ENCODE measurements around the gene LPP.

LPP gene

GRCh38 chr3:188390775-188391443 is 237.0 kb downstream of the LPP start:
- Histone ChIP-seq H3K36me3 (ENCODE audit: control insufficient read depth, low read depth, low read length) (no peaks in the 10 kb centered on the region), H3K27ac (ENCODE audit: low read length) (no peak overlapping the region), H3K4me3 (ENCODE audit: low read length) (no peak overlapping the region), H3K27me3 (ENCODE audit: control insufficient read depth, insufficient read depth, low read length) (no peaks in the 10 kb centered on the region), H3K9ac (ENCODE audit: low read length) (no peak overlapping the region), H3K4me1 (ENCODE audit: control insufficient read depth, low read depth, low read length) (no peaks in the 10 kb centered on the region), H3K9me3 (ENCODE audit: control insufficient read depth, low read depth, low read length) (no peaks in the 10 kb centered on the region)

DNA sequence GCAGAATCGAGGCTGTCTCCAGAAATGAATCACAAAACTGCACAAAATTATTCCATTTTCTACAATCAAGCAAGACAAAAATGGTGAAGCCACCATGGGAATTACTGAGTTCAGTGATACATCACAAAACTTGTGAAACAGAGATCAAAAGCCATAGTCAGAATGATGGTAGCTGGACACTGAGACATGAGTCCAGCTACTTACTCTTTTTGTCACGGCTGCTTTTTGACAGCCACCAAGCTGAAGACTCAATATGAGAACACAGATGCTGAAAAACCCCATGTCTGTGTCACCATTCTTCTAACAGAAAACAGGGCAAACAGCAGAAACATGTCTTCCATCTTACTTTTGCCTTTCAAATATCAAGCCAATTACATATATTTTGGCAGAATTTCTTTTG is 237.6 kb downstream of the LPP start:
- H3K27me3 ChIP-seq (ENCODE audit: control insufficient read depth, insufficient read depth, low read length), result no peaks in the 10 kb centered on the region
- no peak overlapping the region for H3K9ac ChIP-seq (ENCODE audit: low read length)
- H3K4me3 ChIP-seq (ENCODE audit: low read length), result no peak overlapping the region
- no peaks in the 10 kb centered on the region for H3K9me3 ChIP-seq (ENCODE audit: control insufficient read depth, low read depth, low read length)
- no peaks in the 10 kb centered on the region for H3K36me3 ChIP-seq (ENCODE audit: control insufficient read depth, low read depth, low read length)
- no peaks in the 10 kb centered on the region for H3K4me1 ChIP-seq (ENCODE audit: control insufficient read depth, low read depth, low read length)
- H3K27ac ChIP-seq (ENCODE audit: low read length), result no peak overlapping the region

DNA sequence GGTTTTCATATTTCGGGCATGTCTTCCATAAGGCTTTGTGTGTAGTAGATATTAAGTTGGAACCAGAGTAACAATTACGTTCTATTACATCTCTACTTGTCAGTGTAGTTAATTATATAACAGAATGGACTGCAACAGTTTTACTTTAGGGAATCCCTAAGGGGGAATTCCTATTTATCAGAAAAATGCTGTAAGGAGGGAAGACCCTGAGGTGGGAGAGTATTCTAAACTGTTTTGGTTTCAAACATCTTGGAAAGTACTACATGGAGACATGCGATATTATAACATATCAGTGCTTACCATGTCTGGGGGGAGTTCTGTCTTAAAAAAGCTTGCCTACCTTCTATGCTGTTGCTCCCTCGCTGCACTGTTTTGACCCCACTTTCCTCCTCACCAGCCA is 238.1 kb downstream of the LPP start:
- no peaks in the 10 kb centered on the region for H3K36me3 ChIP-seq (ENCODE audit: control insufficient read depth, low read depth, low read length)
- H3K4me3 ChIP-seq (ENCODE audit: low read length), result no peak overlapping the region
- no peak overlapping the region for H3K9ac ChIP-seq (ENCODE audit: low read length)
- H3K9me3 ChIP-seq (ENCODE audit: control insufficient read depth, low read depth, low read length), result no peaks in the 10 kb centered on the region
- H3K4me1 ChIP-seq (ENCODE audit: control insufficient read depth, low read depth, low read length), result peaks cover 4% of the 10 kb centered on the region
- H3K27ac ChIP-seq (ENCODE audit: low read length), result no peak overlapping the region
- H3K27me3 ChIP-seq (ENCODE audit: control insufficient read depth, insufficient read depth, low read length), result no peaks in the 10 kb centered on the region

- Histone ChIP-seq H3K4me3 (ENCODE audit: low read length) (no peak overlapping the region), H3K36me3 (ENCODE audit: control insufficient read depth, low read depth, low read length) (no peaks in the 10 kb centered on the region), H3K9me3 (ENCODE audit: control insufficient read depth, low read depth, low read length) (no peaks in the 10 kb centered on the region), H3K27ac (ENCODE audit: low read length) (no peak overlapping the region), H3K9ac (ENCODE audit: low read length) (no peak overlapping the region), H3K27me3 (ENCODE audit: control insufficient read depth, insufficient read depth, low read length) (no peaks in the 10 kb centered on the region), H3K4me1 (ENCODE audit: control insufficient read depth, low read depth, low read length) (peaks cover 6% of the 10 kb centered on the region)
These were observed 240.7 kb downstream of the LPP start for GRCh38 chr3:188394623-188395022.

DNA sequence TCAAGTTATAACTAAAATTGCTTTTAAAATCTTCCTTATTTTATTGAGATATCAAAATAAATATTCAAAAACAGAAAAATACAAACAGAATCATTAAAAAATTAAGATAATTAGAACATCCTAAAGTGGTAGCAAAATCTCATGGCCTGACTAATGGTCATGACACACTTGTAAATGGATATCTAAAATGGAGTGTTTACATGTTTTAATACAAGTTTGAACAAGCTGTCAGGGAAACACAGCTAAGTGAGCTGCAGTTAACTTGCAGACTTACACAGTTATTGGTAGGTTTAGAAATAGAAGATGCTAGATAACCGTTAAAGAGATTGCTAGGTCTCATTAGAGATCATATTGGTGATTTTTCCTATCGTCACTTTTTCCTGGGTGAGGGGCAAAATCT is 242.3 kb downstream of the LPP start:
- peaks cover 6% of the 10 kb centered on the region for H3K4me1 ChIP-seq (ENCODE audit: control insufficient read depth, low read depth, low read length)
- H3K9ac ChIP-seq (ENCODE audit: low read length), result no peak overlapping the region
- H3K4me3 ChIP-seq (ENCODE audit: low read length), result no peak overlapping the region
- H3K9me3 ChIP-seq (ENCODE audit: control insufficient read depth, low read depth, low read length), result no peaks in the 10 kb centered on the region
- no peaks in the 10 kb centered on the region for H3K36me3 ChIP-seq (ENCODE audit: control insufficient read depth, low read depth, low read length)
- no peaks in the 10 kb centered on the region for H3K27me3 ChIP-seq (ENCODE audit: control insufficient read depth, insufficient read depth, low read length)
- no peak overlapping the region for H3K27ac ChIP-seq (ENCODE audit: low read length)

DNA sequence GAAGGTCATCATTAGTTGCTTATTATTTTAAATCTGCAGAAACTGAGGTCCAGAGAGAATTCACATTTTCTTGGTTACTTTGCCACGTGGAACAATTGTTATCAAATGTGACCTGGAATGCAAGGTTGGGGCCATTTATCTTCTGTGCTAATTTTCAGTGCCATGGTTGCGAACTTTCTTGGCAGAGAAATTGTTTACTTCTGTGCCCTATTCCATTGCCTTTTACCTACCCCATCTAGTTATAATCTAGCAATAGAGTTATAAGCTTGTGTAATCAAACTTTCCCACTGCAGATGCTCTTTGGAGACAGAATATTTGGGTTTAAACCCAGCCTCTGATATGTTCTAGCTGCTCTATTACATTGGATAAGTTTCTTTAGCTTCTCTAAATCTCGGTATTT is 242.9 kb downstream of the LPP start:
- Histone ChIP-seq H3K27ac (ENCODE audit: low read length) (no peak overlapping the region), H3K4me1 (ENCODE audit: control insufficient read depth, low read depth, low read length) (peaks cover 6% of the 10 kb centered on the region), H3K4me3 (ENCODE audit: low read length) (no peak overlapping the region), H3K27me3 (ENCODE audit: control insufficient read depth, insufficient read depth, low read length) (no peaks in the 10 kb centered on the region), H3K36me3 (ENCODE audit: control insufficient read depth, low read depth, low read length) (no peaks in the 10 kb centered on the region), H3K9ac (ENCODE audit: low read length) (no peak overlapping the region), H3K9me3 (ENCODE audit: control insufficient read depth, low read depth, low read length) (no peaks in the 10 kb centered on the region)

DNA sequence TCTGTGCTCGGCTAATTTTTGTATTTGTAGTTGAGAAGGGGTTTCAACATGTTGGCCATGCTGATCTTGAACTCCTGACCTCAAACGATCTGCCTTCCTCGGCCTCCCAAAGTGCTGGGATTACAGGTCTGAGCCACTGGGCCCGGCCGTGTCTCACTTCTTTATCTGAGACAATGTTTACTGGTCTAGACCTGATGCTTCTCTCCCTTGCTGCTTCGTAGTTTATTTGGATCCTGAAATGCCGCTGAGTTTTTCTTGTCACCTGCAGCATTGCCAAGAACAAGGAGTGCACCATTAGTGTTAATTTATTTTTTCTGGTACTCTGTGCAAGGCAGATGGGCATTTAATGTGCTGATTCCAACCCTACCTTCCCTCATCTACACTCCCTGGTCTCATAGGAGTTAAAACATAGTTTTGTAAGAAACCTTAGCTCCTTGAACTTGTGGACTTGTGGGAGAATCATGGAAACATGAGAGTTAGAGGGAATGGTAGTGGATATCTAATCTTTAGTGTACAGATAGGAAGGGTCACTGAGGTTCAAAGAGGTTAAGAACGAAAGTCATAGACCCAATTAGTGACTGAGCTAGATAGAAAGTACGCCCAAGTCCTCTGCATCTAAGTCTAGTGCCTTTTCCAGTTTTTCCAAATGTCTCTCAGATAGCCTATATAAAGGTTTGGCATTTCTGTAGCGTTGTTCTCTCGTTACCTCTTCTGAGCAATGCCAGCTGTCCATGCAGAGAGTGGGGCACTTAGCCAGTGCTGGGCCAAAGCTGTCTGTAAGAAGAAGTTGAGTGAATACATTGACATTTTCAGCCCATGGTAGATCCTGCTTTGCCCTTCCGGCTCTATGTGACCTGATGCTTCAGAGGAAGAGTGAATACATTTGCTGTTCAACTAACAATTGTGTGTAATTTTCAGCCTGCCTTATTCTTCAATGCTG is 244.1 kb downstream of the LPP start:
- Histone ChIP-seq H3K9me3 (ENCODE audit: control insufficient read depth, low read depth, low read length) (no peaks in the 10 kb centered on the region), H3K27ac (ENCODE audit: low read length) (no peak overlapping the region), H3K4me1 (ENCODE audit: control insufficient read depth, low read depth, low read length) (peaks cover 6% of the 10 kb centered on the region), H3K4me3 (ENCODE audit: low read length) (no peak overlapping the region), H3K36me3 (ENCODE audit: control insufficient read depth, low read depth, low read length) (no peaks in the 10 kb centered on the region), H3K9ac (ENCODE audit: low read length) (no peak overlapping the region), H3K27me3 (ENCODE audit: control insufficient read depth, insufficient read depth, low read length) (no peaks in the 10 kb centered on the region)

DNA sequence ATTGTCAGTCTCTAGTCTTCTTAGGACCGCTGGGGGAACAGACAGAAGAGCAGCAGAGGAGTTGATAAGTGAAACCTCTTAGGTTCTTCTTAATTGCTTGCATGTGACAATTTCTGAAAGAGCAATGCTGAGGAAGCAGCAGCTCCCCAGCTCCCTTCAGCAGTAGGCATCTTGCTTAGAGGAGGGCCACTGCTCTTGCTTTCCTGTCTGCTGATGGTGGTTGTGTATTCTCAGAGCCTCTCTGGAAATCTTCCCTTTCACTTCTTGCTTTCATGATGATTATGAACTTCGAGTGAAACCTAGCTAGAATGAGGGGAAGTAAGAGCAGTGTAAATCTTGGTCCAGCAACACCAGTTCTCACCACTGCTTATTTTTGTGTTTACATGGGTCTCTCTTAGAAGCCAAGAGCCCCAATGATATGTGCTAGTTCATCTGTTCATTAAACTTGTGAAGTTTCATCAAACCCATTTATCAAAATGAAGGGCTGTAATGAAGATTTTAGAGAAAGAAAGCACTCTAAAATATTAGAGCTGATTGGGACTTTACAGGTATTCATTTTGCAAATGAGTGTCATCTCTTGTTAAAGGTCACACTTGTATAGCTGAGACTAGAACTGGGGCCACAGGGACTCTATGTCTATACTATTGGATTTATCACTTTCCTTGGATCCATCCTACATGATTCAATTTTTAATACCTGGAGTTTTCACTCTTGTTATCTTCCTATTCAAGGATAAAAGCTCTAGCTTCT is 246.7 kb downstream of the LPP start:
- H3K9me3 ChIP-seq (ENCODE audit: control insufficient read depth, low read depth, low read length), result no peaks in the 10 kb centered on the region
- H3K27ac ChIP-seq (ENCODE audit: low read length), result no peak overlapping the region
- no peak overlapping the region for H3K9ac ChIP-seq (ENCODE audit: low read length)
- H3K27me3 ChIP-seq (ENCODE audit: control insufficient read depth, insufficient read depth, low read length), result no peaks in the 10 kb centered on the region
- no peaks in the 10 kb centered on the region for H3K36me3 ChIP-seq (ENCODE audit: control insufficient read depth, low read depth, low read length)
- H3K4me3 ChIP-seq (ENCODE audit: low read length), result no peak overlapping the region
- H3K4me1 ChIP-seq (ENCODE audit: control insufficient read depth, low read depth, low read length), result peaks cover 6% of the 10 kb centered on the region

DNA sequence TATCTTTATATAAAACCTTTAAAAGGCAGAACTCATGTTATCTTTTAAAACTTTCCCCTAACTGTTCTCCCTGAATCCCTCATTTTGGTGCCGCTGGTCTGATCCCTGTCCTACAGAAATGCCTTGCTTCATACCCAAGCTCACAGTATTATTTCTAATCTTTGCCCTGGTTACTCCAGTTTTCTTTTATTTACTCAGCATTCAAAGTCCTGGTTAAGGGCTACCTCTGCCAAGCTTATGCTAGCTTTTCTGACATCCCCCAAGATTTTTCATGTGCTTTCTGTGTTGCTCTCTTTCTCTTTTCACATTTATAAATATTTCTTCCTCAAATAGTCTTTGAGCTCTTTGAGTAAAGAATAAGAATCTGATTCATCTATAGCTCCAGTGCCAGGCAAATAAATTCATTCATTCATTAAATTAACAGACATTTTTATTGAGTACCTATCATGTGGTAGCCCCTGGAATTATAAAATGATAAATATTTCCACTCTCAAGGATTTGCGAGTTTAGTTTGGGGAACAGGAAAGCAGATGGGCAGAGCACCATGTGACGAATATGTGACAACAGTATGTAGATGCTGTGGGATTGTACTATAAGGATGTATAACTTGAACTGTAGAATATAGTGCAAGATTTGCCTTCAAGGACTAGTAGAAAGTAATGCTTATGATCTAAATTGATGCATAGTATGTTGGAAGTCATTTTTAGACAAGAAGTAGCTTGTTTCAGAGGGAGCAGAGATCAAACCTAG is 247.5 kb downstream of the LPP start:
- Histone ChIP-seq H3K27me3 (ENCODE audit: control insufficient read depth, insufficient read depth, low read length) (no peaks in the 10 kb centered on the region), H3K4me3 (ENCODE audit: low read length) (no peak overlapping the region), H3K9me3 (ENCODE audit: control insufficient read depth, low read depth, low read length) (no peaks in the 10 kb centered on the region), H3K4me1 (ENCODE audit: control insufficient read depth, low read depth, low read length) (peaks cover 6% of the 10 kb centered on the region), H3K27ac (ENCODE audit: low read length) (no peak overlapping the region), H3K36me3 (ENCODE audit: control insufficient read depth, low read depth, low read length) (no peaks in the 10 kb centered on the region), H3K9ac (ENCODE audit: low read length) (no peak overlapping the region)

GRCh38 chr3:188402229-188402628 is 248.3 kb downstream of the LPP start:
- Histone ChIP-seq H3K4me1 (ENCODE audit: control insufficient read depth, low read depth, low read length) (peaks cover under 1% of the 10 kb centered on the region), H3K36me3 (ENCODE audit: control insufficient read depth, low read depth, low read length) (peaks cover 2% of the 10 kb centered on the region), H3K9me3 (ENCODE audit: control insufficient read depth, low read depth, low read length) (no peaks in the 10 kb centered on the region)

GRCh38 chr3:188403404-188403803 is 249.4 kb downstream of the LPP start:
- no peaks in the 10 kb centered on the region for H3K9me3 ChIP-seq (ENCODE audit: control insufficient read depth, low read depth, low read length)
- no peak overlapping the region for H3K27ac ChIP-seq (ENCODE audit: low read length)
- H3K36me3 ChIP-seq (ENCODE audit: control insufficient read depth, low read depth, low read length), result peaks cover 3% of the 10 kb centered on the region
- no peak overlapping the region for H3K9ac ChIP-seq (ENCODE audit: low read length)
- no peaks in the 10 kb centered on the region for H3K4me1 ChIP-seq (ENCODE audit: control insufficient read depth, low read depth, low read length)
- no peaks in the 10 kb centered on the region for H3K27me3 ChIP-seq (ENCODE audit: control insufficient read depth, insufficient read depth, low read length)
- no peak overlapping the region for H3K4me3 ChIP-seq (ENCODE audit: low read length)

More at GRCh38 chr3:188402229-188402628, 248.3 kb downstream of the LPP start:
- no peak overlapping the region for H3K4me3 ChIP-seq (ENCODE audit: low read length)
- no peak overlapping the region for H3K27ac ChIP-seq (ENCODE audit: low read length)
- H3K9ac ChIP-seq (ENCODE audit: low read length), result no peak overlapping the region
- H3K27me3 ChIP-seq (ENCODE audit: control insufficient read depth, insufficient read depth, low read length), result no peaks in the 10 kb centered on the region

All from iPS-18a (cell line).